Testis (tissue), 2 donors: ENCODE results near the gene WNT3.

ENCODE experiments used
- POLR2A ChIP-seq: fragments of 450-650 bp; IDR thresholded peaks from one replicate; pipeline ENCODE4 v1.6.1; 2017; ENCODE audit warnings: antibody characterized with exemption, mild to moderate bottlenecking, moderate library complexity
- TF ChIP-seq, protein P1 (sequence below), 3 experiments: fragments of 450-650 bp in 2 of 3; fragments of 200-600 bp in 1 of 3; sonication (generic) in 1 of 3; IDR thresholded peaks; one replicate each; pipeline ENCODE4 v1.5.1; 2016 to 2019; ENCODE audit warnings: antibody characterized with exemption in 3 of 3, mild to moderate bottlenecking in 2 of 3, moderate library complexity in 1 of 3

DNA sequence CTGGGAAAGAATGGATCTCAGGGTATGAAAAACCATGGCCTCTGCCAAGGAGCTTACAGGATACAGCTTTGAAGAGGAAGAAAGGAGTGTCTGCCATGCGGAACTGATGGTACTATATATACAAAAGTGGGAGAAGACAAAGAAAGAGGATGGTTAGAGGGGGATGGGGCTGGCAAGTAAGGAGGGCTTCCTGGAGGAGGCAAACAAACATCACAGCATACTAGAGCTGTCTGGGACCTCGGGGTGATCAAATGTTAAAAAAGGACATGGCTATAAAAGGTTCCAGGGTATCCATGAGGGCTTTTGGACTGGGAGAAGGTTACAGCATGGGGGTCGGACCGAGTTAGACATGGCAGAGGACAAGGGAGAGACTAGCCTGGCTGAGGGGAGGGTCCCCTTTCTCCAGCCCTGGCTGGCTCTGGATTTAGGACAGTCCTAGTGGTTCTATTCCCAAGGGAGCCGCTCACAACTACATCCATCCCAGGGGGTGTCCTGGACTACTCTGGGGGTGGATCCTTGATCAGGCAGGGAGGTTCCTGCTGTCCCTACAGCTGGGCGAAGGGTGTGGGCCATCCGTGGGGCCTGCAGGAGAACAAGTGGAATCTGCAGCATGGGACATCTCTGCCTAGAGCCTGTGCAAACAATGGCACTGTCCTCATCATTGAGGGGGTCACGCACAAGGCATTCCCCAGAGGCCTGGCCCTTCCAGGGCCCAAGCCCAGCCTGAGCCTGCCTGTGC is 45.1 kb upstream of the WNT3 start:
- TF ChIP-seq, protein P1, sequence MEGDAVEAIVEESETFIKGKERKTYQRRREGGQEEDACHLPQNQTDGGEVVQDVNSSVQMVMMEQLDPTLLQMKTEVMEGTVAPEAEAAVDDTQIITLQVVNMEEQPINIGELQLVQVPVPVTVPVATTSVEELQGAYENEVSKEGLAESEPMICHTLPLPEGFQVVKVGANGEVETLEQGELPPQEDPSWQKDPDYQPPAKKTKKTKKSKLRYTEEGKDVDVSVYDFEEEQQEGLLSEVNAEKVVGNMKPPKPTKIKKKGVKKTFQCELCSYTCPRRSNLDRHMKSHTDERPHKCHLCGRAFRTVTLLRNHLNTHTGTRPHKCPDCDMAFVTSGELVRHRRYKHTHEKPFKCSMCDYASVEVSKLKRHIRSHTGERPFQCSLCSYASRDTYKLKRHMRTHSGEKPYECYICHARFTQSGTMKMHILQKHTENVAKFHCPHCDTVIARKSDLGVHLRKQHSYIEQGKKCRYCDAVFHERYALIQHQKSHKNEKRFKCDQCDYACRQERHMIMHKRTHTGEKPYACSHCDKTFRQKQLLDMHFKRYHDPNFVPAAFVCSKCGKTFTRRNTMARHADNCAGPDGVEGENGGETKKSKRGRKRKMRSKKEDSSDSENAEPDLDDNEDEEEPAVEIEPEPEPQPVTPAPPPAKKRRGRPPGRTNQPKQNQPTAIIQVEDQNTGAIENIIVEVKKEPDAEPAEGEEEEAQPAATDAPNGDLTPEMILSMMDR (IDR thresholded peaks at IDR 0.05): no peak
- no peak for TF ChIP-seq POLR2A
